Right ventricle myocardium inferior (tissue), 1 donor: Measurements from ENCODE around the gene OR2C3. TPM values are rescaled to one million over a fixed set of nuclear protein-coding genes. Genes with fewer than 3 reads are reported as not detected.

ENCODE experiments used
- ATAC-seq: fragments of 200-7000 bp; cut with Tn5 transposase; one replicate; pipeline ENCODE4 v1.9.1; 2020; ENCODE audit warnings: mild to moderate bottlenecking, moderate library complexity
- DNase-seq: peaks from one replicate; pipeline ENCODE4 v3.0.0; 2021; ENCODE audit errors: missing footprints
- intact Hi-C: fragments of 100-400 bp; cut with DNase I; formaldehyde crosslinking; loops from one replicate; pipeline ENCODE4 v1.11.0; 2022
- long read RNA-seq: library from polyadenylated mRNA; unstranded; transcript quantifications from one replicate; pipeline ENCODE4 v2.0.0, GENCODE V29; 2021
- total RNA-seq: library from RNA; stranded (reverse); fragmentation: NEBNext Ultra II Directional; extraction: Animal tissue kit (Norgen Biotek cat#: 25700); gene quantifications from one replicate; pipeline ENCODE4 v1.2.1, GENCODE V29; 2021
- donor health status: DM: no; HTN: yes; CAD: no; lungs with severe emphysema.

The OR2C3 gene
- total RNA-seq = 0.03 TPM
- long read RNA-seq = 0 reads

- intact Hi-C loops = no loop called here
- DNase-seq = no peak
- ATAC-seq = no peak
Measured at GRCh38 chr1:247536340-247536739, at the start of gene OR2C3. Gene OR2C3, minus strand, starts transcription at chr1:247536440. Its CDS starts 3,929 bp downstream, at chr1:247532511.

DNA sequence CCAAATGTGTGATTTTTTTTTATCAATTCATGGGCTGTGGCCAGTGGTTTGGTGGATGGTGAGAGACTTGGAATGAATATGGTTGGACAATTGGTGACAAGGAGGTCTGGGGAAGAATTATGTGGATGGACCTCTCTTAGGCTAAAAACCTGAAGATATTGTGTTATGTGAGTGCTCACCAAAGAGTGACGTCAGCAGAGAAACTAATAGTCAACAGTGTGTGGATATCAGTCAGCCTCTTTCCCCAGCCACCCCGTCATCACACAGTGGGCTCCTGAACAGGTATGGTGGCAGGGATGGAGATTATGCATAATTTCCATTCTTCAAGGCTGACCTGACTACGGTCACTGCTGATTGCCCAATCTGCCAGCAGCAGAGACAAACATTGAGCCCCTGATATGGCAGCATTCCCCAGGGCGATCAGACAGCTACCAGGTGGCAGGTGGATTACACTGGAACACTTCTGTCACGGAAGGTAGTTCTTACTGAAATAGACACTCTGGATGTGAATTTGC lies 42.8 kb upstream of the OR2C3 start:
- DNase-seq (no peak), ATAC-seq (no peak)
- intact Hi-C loops = no loop called here

GRCh38 chr1:247576514-247576913 lies 40.3 kb upstream of the OR2C3 start:
- DNase-seq (no peak), ATAC-seq (no peak)
- intact Hi-C loops = no loop called here

DNA sequence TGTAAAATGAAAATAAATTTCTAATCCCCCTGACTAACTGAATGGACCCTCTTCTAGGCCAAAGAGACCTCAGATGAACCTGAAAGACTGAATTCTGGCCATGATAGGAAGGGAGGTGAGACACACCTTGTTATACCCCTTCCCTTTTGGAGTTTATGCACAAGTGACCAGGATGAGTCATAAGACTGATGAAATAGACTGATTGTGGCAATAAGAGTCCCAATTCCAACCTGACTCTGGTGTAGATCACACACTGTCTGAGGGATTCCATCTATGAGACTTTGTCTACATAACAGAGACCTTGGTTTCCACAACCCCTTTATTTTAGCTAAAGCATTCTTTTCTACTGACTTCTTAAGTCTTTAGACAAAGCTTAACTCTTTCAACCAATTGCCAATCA lies 38.4 kb upstream of the OR2C3 start:
- intact Hi-C loops = no loop called here
- ATAC-seq = no peak
- no peak for DNase-seq

GRCh38 chr1:247574236-247574635 lies 38.0 kb upstream of the OR2C3 start:
- no peak for ATAC-seq
- DNase-seq = no peak
- intact Hi-C loops = no loop called here

DNA sequence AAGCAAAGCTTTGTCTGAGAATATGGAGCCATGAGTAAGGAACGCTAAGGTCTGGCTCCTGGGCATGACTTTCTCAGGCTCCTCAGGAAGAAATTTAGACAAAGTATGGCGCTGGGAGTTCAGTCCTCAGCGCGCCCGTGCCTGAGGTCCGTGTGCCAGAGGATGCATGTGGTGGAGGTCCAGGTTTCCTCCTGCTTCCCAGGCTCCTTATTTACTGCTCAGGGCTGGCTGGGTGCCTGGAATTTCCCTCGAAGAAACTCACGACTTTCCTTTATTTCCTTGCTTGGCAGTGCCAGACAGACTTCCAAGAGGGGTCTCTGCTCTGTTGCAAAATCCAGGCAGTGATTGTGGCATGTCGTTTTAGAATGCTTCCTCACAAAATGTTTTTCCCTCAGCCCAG lies 26.0 kb upstream of the OR2C3 start:
- intact Hi-C loops = no loop called here
- no peak for ATAC-seq

GRCh38 chr1:247561711-247562110 lies 25.5 kb upstream of the OR2C3 start:
- DNase-seq = no peak
- ATAC-seq = no peak
- intact Hi-C loops = no loop called here

More for the DNA sequence above, 26.0 kb upstream of the OR2C3 start:
- no peak for DNase-seq

GRCh38 chr1:247557926-247558674 lies 21.9 kb upstream of the OR2C3 start:
- ATAC-seq (no peak), DNase-seq (no peak)
- intact Hi-C loops = no loop called here

GRCh38 chr1:247552231-247552630 lies 16.0 kb upstream of the OR2C3 start:
- DNase-seq (no peak), ATAC-seq (no peak)
- intact Hi-C loops = no loop called here

DNA sequence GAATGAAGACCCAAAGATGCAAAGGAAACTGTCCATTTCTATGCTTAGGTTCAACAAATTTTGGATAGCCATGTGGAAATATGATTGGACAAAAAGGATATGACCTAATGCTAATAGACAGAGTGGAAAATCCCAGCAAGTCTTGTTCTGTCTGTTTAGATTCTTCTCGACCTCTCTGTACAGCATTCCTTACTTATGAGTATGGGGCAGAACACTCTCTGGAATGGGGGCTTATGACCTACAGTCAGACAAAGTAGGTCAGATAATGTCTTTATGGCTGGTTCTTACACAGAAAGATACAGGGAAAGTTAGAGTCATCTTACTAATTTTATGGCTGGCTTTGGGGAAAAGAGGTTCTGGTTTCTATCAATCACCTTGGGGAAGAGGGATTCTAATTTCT lies 15.5 kb upstream of the OR2C3 start:
- no peak for ATAC-seq
- DNase-seq = no peak
- intact Hi-C loops = no loop called here

- DNase-seq = no peak
- no peak for ATAC-seq
- intact Hi-C loops = no loop called here
Measured at GRCh38 chr1:247548769-247549182, 12.5 kb upstream of the OR2C3 start, which contains the start of gene GCSAML. Gene GCSAML, plus strand, starts transcription at chr1:247549134. Its CDS starts 58 bp downstream, at chr1:247549192.

DNA sequence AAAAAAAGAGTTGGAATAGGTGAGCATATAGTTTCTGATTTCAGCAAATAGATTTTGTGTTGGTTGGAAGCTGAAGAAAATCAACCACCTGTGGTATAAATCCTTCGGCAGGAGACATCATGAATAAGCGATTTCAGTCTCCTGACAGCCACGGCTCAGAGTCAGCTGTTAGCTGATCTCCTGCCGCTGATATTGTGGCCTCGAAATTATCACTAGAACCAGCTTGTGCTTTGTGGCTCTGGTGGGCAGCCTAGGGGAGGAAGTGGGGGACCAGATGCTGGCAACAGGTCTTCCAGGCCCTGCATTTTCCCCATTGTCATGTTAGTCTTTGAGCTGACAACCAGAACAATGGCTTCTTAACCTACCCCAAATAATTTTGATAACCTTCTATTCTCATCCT lies 11.9 kb upstream of the OR2C3 start:
- ATAC-seq = no peak
- no peak for DNase-seq

DNA sequence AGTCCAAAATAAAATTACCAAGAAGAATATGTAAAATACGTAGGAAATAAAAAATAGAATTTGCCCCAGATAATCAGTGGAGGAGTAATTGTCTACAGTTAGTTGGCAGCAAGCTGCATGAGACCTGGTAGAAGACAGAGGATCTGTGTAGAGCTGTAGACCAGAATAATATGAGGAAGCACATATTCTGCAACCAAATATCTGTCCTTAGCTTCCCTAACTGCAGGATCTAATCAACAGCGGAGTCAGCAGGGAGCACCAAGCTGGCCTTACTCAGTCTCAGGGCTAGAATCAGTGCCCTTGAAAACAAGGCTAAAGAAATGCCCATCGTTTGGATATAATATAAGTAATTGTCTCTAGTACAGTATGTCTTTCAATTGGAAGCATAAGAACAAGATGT lies 6.6 kb upstream of the OR2C3 start:
- no peak for DNase-seq
- intact Hi-C loops = no loop called here
- no peak for ATAC-seq

More for the DNA sequence above, 11.9 kb upstream of the OR2C3 start:
- intact Hi-C loops = no loop called here

GRCh38 chr1:247540581-247540980 lies 4.3 kb upstream of the OR2C3 start:
- ATAC-seq = no peak
- DNase-seq = no peak
- intact Hi-C loops = no loop called here

DNA sequence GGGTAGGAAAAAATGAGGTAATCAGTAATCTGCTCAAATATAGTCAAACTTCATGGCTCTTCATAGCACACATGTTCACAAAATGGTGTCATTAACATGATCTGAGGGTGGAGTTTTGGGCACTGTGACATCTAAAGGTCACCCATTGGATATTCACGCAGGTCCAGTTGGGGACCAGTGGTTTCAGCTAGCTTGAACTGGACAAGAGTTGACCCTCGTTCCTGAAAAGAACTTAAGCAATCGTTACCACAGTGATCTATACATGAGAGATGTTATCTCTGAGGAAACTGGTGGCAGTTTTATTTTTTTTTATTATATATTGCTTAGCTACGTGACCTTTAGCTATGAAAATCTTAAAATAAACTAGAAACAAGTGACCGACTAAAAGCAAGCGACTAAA lies 3.0 kb upstream of the OR2C3 start:
- DNase-seq = no peak
- ATAC-seq = no peak
- intact Hi-C loops = no loop called here

GRCh38 chr1:247538561-247538960 lies 2.3 kb upstream of the OR2C3 start:
- DNase-seq (no peak), ATAC-seq (no peak)
- intact Hi-C loops = no loop called here

GRCh38 chr1:247535402-247535801 lies 838 bp downstream of the OR2C3 start:
- intact Hi-C loops = no loop called here
- no peak for ATAC-seq
- DNase-seq = no peak

DNA sequence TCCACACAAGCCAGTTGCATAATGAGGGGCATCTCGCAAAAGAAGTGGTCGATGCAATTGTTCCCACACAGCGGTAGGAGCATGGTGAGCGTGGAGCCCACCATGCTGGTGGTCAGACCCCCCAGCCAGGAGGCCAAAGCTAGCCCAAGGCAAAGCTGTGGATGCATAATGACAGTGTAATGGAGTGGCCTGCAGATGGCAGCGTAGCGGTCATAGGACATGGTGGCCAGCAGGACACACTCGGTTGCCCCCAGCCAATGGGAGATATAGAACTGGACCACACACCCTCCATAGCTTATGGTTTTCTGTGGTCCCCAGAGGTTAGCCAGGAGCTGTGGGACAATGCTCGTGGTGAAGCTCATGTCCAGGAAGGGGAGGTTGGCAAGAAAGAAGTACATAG lies 4.3 kb downstream of the OR2C3 start:
- ATAC-seq (no peak), DNase-seq (no peak)
- intact Hi-C loops = no loop called here

DNA sequence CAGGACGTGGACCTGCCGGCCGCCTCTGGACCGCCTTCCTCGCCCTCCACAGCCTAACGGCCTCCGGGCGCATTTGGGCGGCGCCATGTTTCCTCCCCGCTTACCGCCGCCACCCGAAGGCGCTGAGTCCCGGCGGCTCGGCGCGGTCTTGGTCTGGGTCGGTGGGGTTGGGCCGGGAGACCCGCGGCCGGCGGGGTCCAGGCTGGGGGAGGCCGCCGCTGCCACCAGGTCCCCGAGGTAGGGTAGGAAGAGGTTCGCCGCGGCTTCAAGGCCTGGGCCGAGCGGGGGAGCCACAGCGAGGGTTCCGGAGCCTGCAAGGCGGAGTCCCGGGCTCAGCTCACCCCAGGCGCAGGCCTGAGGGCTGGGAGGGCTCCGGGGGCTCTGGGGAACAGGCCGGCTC lies 5.5 kb downstream of the OR2C3 start:
- no peak for ATAC-seq
- DNase-seq = no peak
- intact Hi-C loops = no loop called here

DNA sequence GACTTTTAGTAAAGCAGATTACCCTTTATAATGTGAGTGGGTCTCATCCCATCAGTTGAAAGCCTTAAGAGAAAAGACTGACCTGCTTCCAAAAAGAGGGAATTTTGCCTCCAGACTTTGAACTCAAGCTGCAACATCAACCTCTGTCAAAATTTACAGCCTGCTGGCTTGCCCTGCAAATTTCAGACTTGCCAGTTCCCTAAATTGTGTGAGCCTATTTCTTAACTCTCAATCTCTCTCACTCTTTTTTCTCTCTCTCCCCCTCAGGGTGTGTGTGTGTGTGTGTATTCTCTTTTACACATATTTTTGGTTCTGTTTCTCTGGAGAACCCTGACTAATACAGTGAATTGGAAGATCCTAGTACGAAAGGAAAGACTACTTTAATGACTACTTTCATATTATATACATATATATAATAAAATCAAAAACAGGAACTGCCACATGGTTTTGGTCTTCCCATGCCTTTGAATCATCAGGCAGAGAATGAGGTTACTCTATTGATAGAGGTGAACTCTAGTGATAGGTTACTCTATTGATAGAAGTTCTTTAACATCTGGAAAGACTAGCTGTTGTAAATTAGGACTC lies 6.4 kb downstream of the OR2C3 start:
- ATAC-seq (no peak), DNase-seq (no peak)
- intact Hi-C loops = no loop called here
